B cell (primary cell): ENCODE measurements around the gene SLC27A3. TPM values are rescaled to one million over a fixed set of nuclear protein-coding genes. Genes with fewer than 3 reads are reported as not detected.
"Not testable (repeated sequence)": the region's sequence is repeated elsewhere in the genome, so short reads cannot be mapped to it uniquely, and the experiment has no call there.

Source experiments
- ATAC-seq: fragments of 200-7000 bp; cut with Tn5 transposase; one replicate; pipeline ENCODE4 v1.10.0; 2021; ENCODE audit warnings: low read depth, mild to moderate bottlenecking, moderate number of reproducible peaks, moderate library complexity
- CTCF ChIA-PET: fragments of 350-600 bp; sonication (Branson Sonifier 250); formaldehyde crosslinking; loops from one replicate; lab custom pipeline; 2021; ENCODE audit warnings: antibody characterized with exemption, inconsistent platforms; lab: Charles Lee
- POLR2A ChIA-PET: fragments of 350-600 bp; sonication (Branson Sonifier 250); formaldehyde crosslinking; loops from one replicate; lab custom pipeline; 2021; ENCODE audit warnings: antibody characterized with exemption; lab: Charles Lee
- DNase-seq: peaks from one replicate; pipeline ENCODE4 v3.0.0; 2013
- H2AFZ ChIP-seq: 2 replicates; pipeline ENCODE4 v1.6.1; 2012; ENCODE audit warnings: mild to moderate bottlenecking, low read depth, low read length; ENCODE audit not compliant: insufficient read depth, poor library complexity, severe bottlenecking
- H3K27ac ChIP-seq, 2 donors: 1 replicate in 1 of 2; 2 replicates in 1 of 2; pipeline ENCODE4 v1.5.1; 2012 to 2013; ENCODE audit warnings: low read length in 2 of 2, mild to moderate bottlenecking in 2 of 2, moderate library complexity in 1 of 2
- H3K27me3 ChIP-seq, 4 experiments: fragments of 200-600 bp in 1 of 4; sonication (generic) in 1 of 4; replicated peaks in 1 of 4; 1 replicate in 2 of 4; 2 replicates in 2 of 4; pipeline versions ENCODE4 v1.6.1 to v1.7.0; 2013 to 2016; ENCODE audit warnings: low read length in 3 of 4, mild to moderate bottlenecking in 2 of 4, mixed read lengths in 1 of 4, moderate library complexity in 1 of 4; ENCODE audit not compliant: insufficient read depth in 4 of 4, control insufficient read depth in 3 of 4; ENCODE audit errors: control extremely low read depth in 1 of 4
- H3K36me3 ChIP-seq, 2 experiments: replicated peaks in 1 of 2; 1 replicate in 1 of 2; 2 replicates in 1 of 2; pipeline versions ENCODE4 v1.6.1 to v1.7.1; 2013; ENCODE audit warnings: low read length in 1 of 2; ENCODE audit not compliant: insufficient read depth in 2 of 2, control insufficient read depth in 1 of 2; ENCODE audit errors: control extremely low read depth in 1 of 2, extremely low read depth in 1 of 2
- H3K4me1 ChIP-seq, 2 donors: fragments of 200-600 bp in 1 of 2; sonication (generic) in 1 of 2; 1 replicate in 1 of 2; 2 replicates in 1 of 2; pipeline versions ENCODE4 v1.5.1 to v1.6.1; 2013 to 2017; ENCODE audit warnings: low read length in 2 of 2; ENCODE audit not compliant: control insufficient read depth in 2 of 2, insufficient read depth in 2 of 2
- H3K4me2 ChIP-seq: replicated peaks from 2 replicates; pipeline ENCODE3; 2012; ENCODE audit warnings: mild to moderate bottlenecking, low read depth, low read length; ENCODE audit not compliant: poor library complexity, severe bottlenecking
- H3K4me3 ChIP-seq, 5 experiments: fragments of 200-600 bp in 1 of 5; sonication (generic) in 1 of 5; 1 replicate in 3 of 5; 2 replicates in 2 of 5; pipeline versions ENCODE4 v1.5.1 to v1.7.0; 2011 to 2016; ENCODE audit warnings: low read length in 4 of 5, mild to moderate bottlenecking in 4 of 5, low read depth in 2 of 5, control low read depth in 1 of 5, moderate library complexity in 1 of 5; ENCODE audit not compliant: insufficient read depth in 1 of 5; ENCODE audit errors: control extremely low read depth in 1 of 5, extremely low read depth in 1 of 5
- H3K79me2 ChIP-seq: fragments of 200-600 bp; sonication (generic); one replicate; pipeline ENCODE4 v1.6.0; 2016; ENCODE audit warnings: low read length; ENCODE audit not compliant: control insufficient read depth, insufficient read depth
- H3K9ac ChIP-seq: fragments of 200-600 bp; sonication (generic); 2 replicates; pipeline ENCODE4 v1.6.1; 2017; ENCODE audit warnings: mild to moderate bottlenecking, low read length, moderate library complexity
- H3K9me3 ChIP-seq, 3 donors: one replicate each; pipeline versions ENCODE4 v1.6.1 to v1.7.1; 2013; ENCODE audit warnings: low read length in 2 of 3; ENCODE audit not compliant: control insufficient read depth in 2 of 3, insufficient read depth in 1 of 3; ENCODE audit errors: control extremely low read depth in 1 of 3
- H4K20me1 ChIP-seq: 2 replicates; pipeline ENCODE4 v1.6.0; 2012; ENCODE audit warnings: mild to moderate bottlenecking, low read length; ENCODE audit not compliant: insufficient read depth, control insufficient read depth, poor library complexity, severe bottlenecking
- H3K27ac Mint-ChIP-seq: one replicate; pipeline ENCODE4 v1.8.0; 2021; ENCODE audit warnings: mixed read lengths
- H3K27me3 Mint-ChIP-seq: one replicate; pipeline ENCODE4 v1.8.0; 2021; ENCODE audit warnings: mixed read lengths
- H3K4me1 Mint-ChIP-seq: one replicate; pipeline ENCODE4 v1.8.0; 2021; ENCODE audit warnings: mixed read lengths
- H3K4me3 Mint-ChIP-seq: one replicate; pipeline ENCODE4 v1.8.0; 2021; ENCODE audit warnings: mixed read lengths
- H3K9me3 Mint-ChIP-seq: one replicate; pipeline ENCODE4 v1.8.0; 2022; ENCODE audit warnings: mixed read lengths; ENCODE audit not compliant: insufficient read depth
- EZH2 ChIP-seq: IDR thresholded peaks from 2 replicates; pipeline ENCODE4 v1.6.1; 2012; ENCODE audit warnings: borderline replicate concordance, low read depth, mild to moderate bottlenecking, moderate library complexity, low read length; ENCODE audit not compliant: insufficient read depth, poor library complexity, severe bottlenecking
- WGBS: methylation state at CpG from one replicate; pipeline ENCODE4 v1.1.5; 2013; ENCODE audit warnings: missing lambda C conversion rate; ENCODE audit not compliant: insufficient coverage; 5-methylcytosine and 5-hydroxymethylcytosine counted together
- intact Hi-C: fragments of 100-400 bp; cut with micrococcal nuclease; formaldehyde crosslinking; loops from one replicate; pipeline ENCODE4 v1.10.0; 2022
- polyA plus RNA-seq: library from polyadenylated mRNA; depleted of rRNA; stranded (reverse); fragments of >200 nt; gene quantifications from 2 replicates; pipeline ENCODE4 v1.2.3, GENCODE V29; 2012
- total RNA-seq, 2 donors: library from RNA; stranded (reverse); fragments of 120-200 nt in 1 of 2; gene quantifications; 1 replicate in 1 of 2; 2 replicates in 1 of 2; pipeline versions ENCODE4 v1.2.3 to v1.2.4, GENCODE V29; 2013 to 2022
- TF ChIP-seq, protein P1 (sequence below): fragments of 200-600 bp; IDR thresholded peaks from one replicate; pipeline ENCODE4 v1.8.0; 2022; ENCODE audit warnings: antibody characterized with exemption, mild to moderate bottlenecking

The SLC27A3 gene
- total and polyA plus RNA-seq, 2 donors (not counting 1 experiment from before 2014, with no cell fraction given): 15.6 to 19.4 TPM

- no peak overlapping the region for H3K9ac ChIP-seq
- intact Hi-C loops: loop anchor here (5.0 kb wide), 1 partner anchor 402 kb away; no protein-coding TSS in a partner anchor
- TF ChIP-seq, protein P1, sequence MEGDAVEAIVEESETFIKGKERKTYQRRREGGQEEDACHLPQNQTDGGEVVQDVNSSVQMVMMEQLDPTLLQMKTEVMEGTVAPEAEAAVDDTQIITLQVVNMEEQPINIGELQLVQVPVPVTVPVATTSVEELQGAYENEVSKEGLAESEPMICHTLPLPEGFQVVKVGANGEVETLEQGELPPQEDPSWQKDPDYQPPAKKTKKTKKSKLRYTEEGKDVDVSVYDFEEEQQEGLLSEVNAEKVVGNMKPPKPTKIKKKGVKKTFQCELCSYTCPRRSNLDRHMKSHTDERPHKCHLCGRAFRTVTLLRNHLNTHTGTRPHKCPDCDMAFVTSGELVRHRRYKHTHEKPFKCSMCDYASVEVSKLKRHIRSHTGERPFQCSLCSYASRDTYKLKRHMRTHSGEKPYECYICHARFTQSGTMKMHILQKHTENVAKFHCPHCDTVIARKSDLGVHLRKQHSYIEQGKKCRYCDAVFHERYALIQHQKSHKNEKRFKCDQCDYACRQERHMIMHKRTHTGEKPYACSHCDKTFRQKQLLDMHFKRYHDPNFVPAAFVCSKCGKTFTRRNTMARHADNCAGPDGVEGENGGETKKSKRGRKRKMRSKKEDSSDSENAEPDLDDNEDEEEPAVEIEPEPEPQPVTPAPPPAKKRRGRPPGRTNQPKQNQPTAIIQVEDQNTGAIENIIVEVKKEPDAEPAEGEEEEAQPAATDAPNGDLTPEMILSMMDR: no peak
- no peak for TF ChIP-seq EZH2
Measured at GRCh38 chr1:153780551-153780950, 5.3 kb downstream of the SLC27A3 start.

GRCh38 chr1:153782648-153783047, 7.4 kb downstream of the SLC27A3 start:
- peaks cover 16% of the 10 kb centered on the region for H3K4me1 Mint-ChIP-seq
- H3K9me3 Mint-ChIP-seq, H3K79me2 ChIP-seq, ATAC-seq, H3K27me3 ChIP-seq, H3K27me3 Mint-ChIP-seq, DNase-seq, H3K9me3 ChIP-seq, H4K20me1 ChIP-seq, H3K36me3 ChIP-seq: not testable (repeated sequence)
- 100% methylated on average over 3 of the region's 8 CpGs for WGBS
- H3K27ac ChIP-seq: peak overlapping the region; percentile 94 to 95
- intact Hi-C loops: loop anchor here (1.0 to 5.0 kb wide), 7 partner anchors 7 to 400 kb away; partner anchors contain the start of genes GATAD2B and SLC27A3
- H3K4me3 Mint-ChIP-seq: peak overlapping the region; percentile 97
- H3K27ac Mint-ChIP-seq: peak overlapping the region; percentile 93
- POLR2A ChIA-PET: interaction anchor here (1.6 kb wide), 1 partner anchor 195 kb away, joined by 5 read pairs; the partner anchor contains the start of gene JTB
- H3K4me1 ChIP-seq: peaks cover 7 to 23% of the 10 kb centered on the region in 2 donors
- peak overlapping the region; percentile 92 for H3K4me2 ChIP-seq
- peak overlapping the region in 4 of 5 experiments; percentile 44 to 76 (median 72) for H3K4me3 ChIP-seq
- H2AFZ ChIP-seq: peak overlapping the region; percentile 85
- CTCF ChIA-PET: interaction anchor here (1.0 kb wide), 1 partner anchor 163 kb away, joined by 3 read pairs; the partner anchor contains the start of gene DENND4B
- peak overlapping the region; percentile 93 for H3K9ac ChIP-seq

More at GRCh38 chr1:153780551-153780950, 5.3 kb downstream of the SLC27A3 start:
- DNase-seq: peak; percentile 12
- no peaks in the 10 kb centered on the region for H3K27me3 ChIP-seq
- POLR2A ChIA-PET: no interaction called here
- H3K79me2 ChIP-seq: peaks cover 6% of the 10 kb centered on the region
- H3K4me3 Mint-ChIP-seq: no peak overlapping the region
- no peak for ATAC-seq
- H3K27ac Mint-ChIP-seq: no peak overlapping the region
- H3K36me3 ChIP-seq: no peaks in the 10 kb centered on the region
- H4K20me1 ChIP-seq: peaks cover 9% of the 10 kb centered on the region
- peaks cover 23% of the 10 kb centered on the region for H3K4me1 Mint-ChIP-seq
- no peak overlapping the region for H3K4me3 ChIP-seq
- H2AFZ ChIP-seq: no peak overlapping the region
- WGBS: 93% methylated on average over 3 of the region's 4 CpGs
- H3K9me3 Mint-ChIP-seq: no peaks in the 10 kb centered on the region
- H3K4me2 ChIP-seq: no peak overlapping the region
- no peaks in the 10 kb centered on the region for H3K27me3 Mint-ChIP-seq
- CTCF ChIA-PET: interaction anchor here (1.4 kb wide), 1 partner anchor 206 kb away, joined by 3 read pairs; the partner anchor contains the start of gene RAB13
- peaks cover 12 to 28% of the 10 kb centered on the region in 2 donors for H3K4me1 ChIP-seq
- H3K9me3 ChIP-seq: no peaks in the 10 kb centered on the region
- no peak overlapping the region for H3K27ac ChIP-seq
